HCT116 (cell line): ENCODE data around the gene PDIK1L. TPM values are rescaled to one million over a fixed set of nuclear protein-coding genes. Genes with fewer than 3 reads are reported as not detected.

Experiments
- ATAC-seq: fragments of 200-7000 bp; cut with Tn5 transposase; 2 replicates; pipeline ENCODE4 v1.9.1; 2020; ENCODE audit warnings: mild to moderate bottlenecking, moderate library complexity
- BruUV-seq: library from RNA; stranded (reverse); fragments of 400-500 nt; replicated peaks from 2 replicates; lab custom pipeline; 2021; lab: Mats Ljungman, UMichigan
- CTCF ChIA-PET: fragments of 300-600 bp; sonication (Branson Sonifier 250); formaldehyde crosslinking; loops from one replicate; lab custom pipeline; 2021; ENCODE audit warnings: antibody characterized with exemption; lab: Charles Lee
- POLR2A ChIA-PET: fragments of 300-600, 350-600 bp; sonication (Branson Sonifier 250); formaldehyde crosslinking; loops from one replicate; lab custom pipeline; 2021; ENCODE audit warnings: antibody characterized with exemption; lab: Charles Lee
- RAD21 ChIA-PET, 2 experiments: fragments of 300-600 bp; sonication (Branson Sonifier 250); formaldehyde crosslinking; loops; one replicate each; lab custom pipeline; 2023; ENCODE audit warnings: low total read pairs in 2 of 2; ENCODE audit not compliant: uncharacterized antibody in 2 of 2, unreplicated experiment in 2 of 2, low non-redundant PET in 1 of 2; lab: Charles Lee
- DNase-seq: peaks from one replicate; pipeline ENCODE4 v3.0.0-alpha.2; 2010; ENCODE audit warnings: low read depth, low spot score
- H2AFZ ChIP-seq: fragments of 200-600 bp; shearing (Covaris generic), sonication (generic); 2 replicates; pipeline ENCODE4 v1.6.1; 2017; ENCODE audit warnings: low read depth, mixed run types, mixed read lengths, antibody characterized with exemption, low read length; ENCODE audit not compliant: poor library complexity, severe bottlenecking
- H3K27ac ChIP-seq: 2 replicates; pipeline ENCODE4 v1.5.1; 2012; ENCODE audit warnings: low read depth, low read length
- H3K27me3 ChIP-seq: fragments of 200-600 bp; sonication (generic); 2 replicates; pipeline ENCODE4 v1.6.1; 2016; ENCODE audit warnings: mixed run types, low read length, mixed read lengths; ENCODE audit not compliant: insufficient read depth
- H3K36me3 ChIP-seq, 2 experiments: fragments of 200-500 bp in 1 of 2; fragments of 200-600 bp in 1 of 2; sonication (Bioruptor generic) in 1 of 2; sonication (generic) in 1 of 2; 2 replicates each; pipeline versions ENCODE4 v1.5.1 to v1.6.1; 2014 to 2016; ENCODE audit warnings: low read length in 2 of 2, inconsistent platforms in 1 of 2, mixed read lengths in 1 of 2, mixed run types in 1 of 2; ENCODE audit not compliant: insufficient read depth in 2 of 2, control insufficient read depth in 1 of 2
- H3K4me1 ChIP-seq, 2 experiments: fragments of 200-600 bp in 1 of 2; sonication (generic) in 1 of 2; 2 replicates each; pipeline versions ENCODE4 v1.5.1 to v1.6.1; 2012 to 2017; ENCODE audit warnings: low read length in 2 of 2, inconsistent platforms in 1 of 2, mild to moderate bottlenecking in 1 of 2, mixed read lengths in 1 of 2, mixed run types in 1 of 2, moderate library complexity in 1 of 2; ENCODE audit not compliant: insufficient read depth in 2 of 2, control insufficient read depth in 1 of 2
- H3K4me2 ChIP-seq: fragments of 200-600 bp; sonication (generic); 2 replicates; pipeline ENCODE4 v1.6.1; 2017; ENCODE audit warnings: mixed run types, low read length, mixed read lengths
- H3K4me3 ChIP-seq, 2 experiments: fragments of 200-600 bp in 1 of 2; sonication (generic) in 1 of 2; replicated peaks in 1 of 2; 2 replicates each; pipeline ENCODE4 v1.5.1; 2011 to 2016; ENCODE audit warnings: low read length in 2 of 2, control low read depth in 1 of 2, low read depth in 1 of 2, mild to moderate bottlenecking in 1 of 2, mixed read lengths in 1 of 2, mixed run types in 1 of 2
- H3K79me2 ChIP-seq: fragments of 200-600 bp; sonication (generic); 2 replicates; pipeline ENCODE4 v1.6.1; 2017; ENCODE audit warnings: mild to moderate bottlenecking, mixed run types, low read length, moderate library complexity, mixed read lengths; ENCODE audit not compliant: insufficient read depth
- H3K9ac ChIP-seq: fragments of 200-600 bp; sonication (generic); 2 replicates; pipeline ENCODE4 v1.6.1; 2016; ENCODE audit warnings: low read length, mixed read lengths
- H3K9me2 ChIP-seq: fragments of 200-600 bp; sonication (generic), shearing (Covaris generic); 2 replicates; pipeline ENCODE4 v1.6.1; 2017; ENCODE audit warnings: mixed run types, mild to moderate bottlenecking, moderate library complexity; ENCODE audit not compliant: insufficient read depth
- H3K9me3 ChIP-seq, 2 experiments: fragments of 200-500 bp in 1 of 2; fragments of 200-600 bp in 1 of 2; sonication (Bioruptor generic) in 1 of 2; sonication (generic) in 1 of 2; 2 replicates each; pipeline ENCODE4 v1.6.1; 2014 to 2017; ENCODE audit warnings: low read length in 2 of 2, mixed read lengths in 2 of 2, inconsistent platforms in 1 of 2, low read depth in 1 of 2, mild to moderate bottlenecking in 1 of 2, mixed run types in 1 of 2, moderate library complexity in 1 of 2; ENCODE audit not compliant: control insufficient read depth in 1 of 2, insufficient read depth in 1 of 2
- H4K20me1 ChIP-seq: fragments of 200-600 bp; sonication (generic), shearing (Covaris generic); 2 replicates; pipeline ENCODE4 v1.6.1; 2017; ENCODE audit warnings: mixed run types, mild to moderate bottlenecking, moderate library complexity; ENCODE audit not compliant: insufficient read depth
- CTCF ChIP-seq, 3 experiments: fragments of 200-600 bp in 1 of 3; sonication (generic) in 1 of 3; IDR thresholded peaks in 2 of 3; conservative IDR thresholded peaks in 1 of 3; 2 replicates each; pipeline ENCODE4 v1.5.1; 2012 to 2017; ENCODE audit warnings: low read depth in 2 of 3, low read length in 2 of 3, antibody characterized with exemption in 1 of 3, borderline replicate concordance in 1 of 3, control low read depth in 1 of 3, mild to moderate bottlenecking in 1 of 3, mixed read lengths in 1 of 3, mixed run types in 1 of 3, moderate library complexity in 1 of 3; ENCODE audit not compliant: insufficient read depth in 1 of 3
- EZH2phosphoT487 ChIP-seq: fragments of 200-600 bp; IDR thresholded peaks from 2 replicates; pipeline ENCODE4 v1.6.1; 2018; ENCODE audit warnings: antibody characterized with exemption, borderline replicate concordance
- MAX ChIP-seq: IDR thresholded peaks from 2 replicates; pipeline ENCODE4 v1.6.1; 2012
- POLR2A ChIP-seq: IDR thresholded peaks from 2 replicates; pipeline ENCODE4 v1.7.0; 2011; ENCODE audit warnings: borderline replicate concordance; ENCODE audit not compliant: insufficient read depth, insufficient read length; ENCODE audit errors: extremely low read depth
- RAD21 ChIP-seq: IDR thresholded peaks from 2 replicates; pipeline ENCODE4 v1.6.1; 2012; ENCODE audit warnings: low read depth, mild to moderate bottlenecking
- SIN3A ChIP-seq: IDR thresholded peaks from 2 replicates; pipeline ENCODE4 v1.6.1; 2012; ENCODE audit warnings: low read depth
- YY1 ChIP-seq: IDR thresholded peaks from 2 replicates; pipeline ENCODE4 v1.6.1; 2011; ENCODE audit warnings: low read length, low read depth, moderate library complexity, mild to moderate bottlenecking; ENCODE audit not compliant: insufficient replicate concordance; ENCODE audit errors: extremely low read depth
- ZBTB33 ChIP-seq: IDR thresholded peaks from 2 replicates; pipeline ENCODE4 v1.6.1; 2011; ENCODE audit warnings: mild to moderate bottlenecking, low read length, moderate library complexity; ENCODE audit not compliant: insufficient replicate concordance; ENCODE audit errors: extremely low read depth
- ZFX ChIP-seq: fragments of 450-650 bp; IDR thresholded peaks from 2 replicates; pipeline ENCODE4 v1.6.1; 2017
- intact Hi-C: fragments of 100-400 bp; cut with micrococcal nuclease; formaldehyde crosslinking; loops from 2 replicates; pipeline ENCODE4 v1.10.0; 2022
- total RNA-seq: library from RNA; stranded (reverse); gene quantifications from one replicate; pipeline ENCODE4 v1.2.1, GENCODE V29; 2021; ENCODE audit not compliant: unreplicated experiment

Gene PDIK1L
- total RNA-seq, 1 experiment from 2014 or later: 8.8 TPM

GRCh38 chr1:26069941-26070295, 41.7 kb upstream of the PDIK1L start:
- Histone ChIP-seq H3K9ac (no peak overlapping the region), H4K20me1 (no peaks in the 10 kb centered on the region), H3K9me3 (no peaks in the 10 kb centered on the region), H3K79me2 (no peaks in the 10 kb centered on the region), H3K9me2 (no peaks in the 10 kb centered on the region), H3K4me3 (no peak overlapping the region), H3K27ac (no peak overlapping the region), H2AFZ (no peak overlapping the region), H3K4me1 (no peaks in the 10 kb centered on the region), H3K36me3 (no peaks in the 10 kb centered on the region), H3K27me3 (no peaks in the 10 kb centered on the region; the same call in 1 of the 2 replicates), H3K4me2 (no peak overlapping the region)
- ATAC-seq (no peak), DNase-seq (no peak)
- ChIA-PET CTCF (no interaction called here), POLR2A (no interaction called here), RAD21 (no interaction called here)
- TF ChIP-seq CTCF (IDR thresholded peaks at IDR 0.05 in 2 of 3, conservative IDR thresholded peaks at IDR 0.05 in 1 of 3; ENCODE audit: borderline replicate concordance in 1 of 3, insufficient read depth in 1 of 3, low read depth in 2 of 3, low read length in 2 of 3) (no peak), YY1 (no peak), EZH2phosphoT487 (no peak), MAX (no peak), RAD21 (no peak), ZFX (no peak), SIN3A (no peak), ZBTB33 (no peak), POLR2A (no peak)
- no TSS peak for BruUV-seq
- intact Hi-C loops: no loop called here
